Fibroblast of lung (primary cell): ENCODE data around the gene TSPAN3. TPM values are rescaled to one million over a fixed set of nuclear protein-coding genes. Genes with fewer than 3 reads are reported as not detected.

Source experiments
- DNase-seq, 2 donors: peaks; one replicate each; pipeline versions ENCODE4 v3.0.0 to v3.0.0-alpha.2; 2010; ENCODE audit warnings: low read depth in 2 of 2
- H2AFZ ChIP-seq: 2 replicates; pipeline ENCODE4 v1.5.1; 2012; ENCODE audit warnings: low read length, control low read depth, inconsistent platforms
- H3K27ac ChIP-seq: 2 replicates; pipeline ENCODE4 v1.5.1; 2011; ENCODE audit warnings: low read length, control low read depth; ENCODE audit not compliant: insufficient read depth
- H3K27me3 ChIP-seq: 2 replicates; pipeline ENCODE4 v1.5.1; 2011; ENCODE audit warnings: mild to moderate bottlenecking, low read length; ENCODE audit not compliant: control insufficient read depth, insufficient read depth
- H3K36me3 ChIP-seq: 2 replicates; pipeline ENCODE4 v1.5.1; 2011; ENCODE audit warnings: low read length; ENCODE audit not compliant: control insufficient read depth, insufficient read depth
- H3K4me1 ChIP-seq: 2 replicates; pipeline ENCODE4 v1.5.1; 2011; ENCODE audit warnings: low read length; ENCODE audit not compliant: control insufficient read depth, insufficient read depth; ENCODE audit errors: extremely low read depth
- H3K4me2 ChIP-seq: 2 replicates; pipeline ENCODE4 v1.5.1; 2011; ENCODE audit warnings: low read length, control low read depth; ENCODE audit not compliant: insufficient read depth; ENCODE audit errors: extremely low read depth
- H3K4me3 ChIP-seq, 4 experiments: fragments of 200-600 bp in 1 of 4; sonication (generic) in 1 of 4; replicated peaks in 1 of 4; 2 replicates each; pipeline ENCODE4 v1.5.1; 2011 to 2016; ENCODE audit warnings: low read length in 4 of 4, low read depth in 3 of 4, mild to moderate bottlenecking in 3 of 4, control low read depth in 2 of 4, inconsistent platforms in 1 of 4, mixed read lengths in 1 of 4; ENCODE audit not compliant: insufficient read depth in 1 of 4; ENCODE audit errors: control extremely low read depth in 1 of 4
- H3K79me2 ChIP-seq: 2 replicates; pipeline ENCODE4 v1.5.1; 2012; ENCODE audit warnings: mild to moderate bottlenecking, low read length, inconsistent platforms; ENCODE audit not compliant: control insufficient read depth, insufficient read depth
- H3K9ac ChIP-seq: 2 replicates; pipeline ENCODE4 v1.5.1; 2011; ENCODE audit warnings: mild to moderate bottlenecking, low read length, control low read depth; ENCODE audit not compliant: insufficient read depth
- H3K9me3 ChIP-seq: 2 replicates; pipeline ENCODE4 v1.5.1; 2012; ENCODE audit warnings: low read depth, low read length; ENCODE audit not compliant: control insufficient read depth, insufficient read depth
- H4K20me1 ChIP-seq: 2 replicates; pipeline ENCODE4 v1.5.1; 2011; ENCODE audit warnings: low read length; ENCODE audit not compliant: control insufficient read depth, insufficient read depth; ENCODE audit errors: extremely low read depth
- CTCF ChIP-seq, 2 donors: IDR thresholded peaks in 1 of 2; conservative IDR thresholded peaks in 1 of 2; 1 replicate in 1 of 2; 2 replicates in 1 of 2; pipeline ENCODE4 v1.5.1; 2011 to 2012; ENCODE audit warnings: low read length in 2 of 2, control low read depth in 1 of 2, inconsistent platforms in 1 of 2, low read depth in 1 of 2, mild to moderate bottlenecking in 1 of 2
- EZH2 ChIP-seq: IDR thresholded peaks from 2 replicates; pipeline ENCODE4 v1.5.1; 2012; ENCODE audit warnings: low read length, control low read depth, mild to moderate bottlenecking; ENCODE audit errors: missing control alignments
- polyA plus RNA-seq, 2 donors: library from polyadenylated mRNA; depleted of rRNA in 1 of 2; stranded (reverse) in 1 of 2; unstranded in 1 of 2; fragments of >200 nt; gene quantifications; 2 replicates each; pipeline ENCODE4 v1.2.1, GENCODE V29; 2011 to 2012; ENCODE audit warnings: missing spikeins in 1 of 2
- total RNA-seq: library from RNA; depleted of rRNA; stranded (reverse); fragments of >200 nt; gene quantifications from 2 replicates; pipeline ENCODE4 v1.2.1, GENCODE V29; 2014

Gene TSPAN3
- total and polyA plus RNA-seq, 2 donors (not counting 1 experiment from before 2014, with no cell fraction given) = 225 to 472 TPM

- Histone ChIP-seq H3K27me3 (no peaks in the 10 kb centered on the region), H3K36me3 (peaks cover 7% of the 10 kb centered on the region), H4K20me1 (peaks cover 1% of the 10 kb centered on the region), H2AFZ (no peak overlapping the region), H3K4me2 (no peak overlapping the region), H3K27ac (no peak overlapping the region), H3K9ac (no peak overlapping the region), H3K4me1 (no peaks in the 10 kb centered on the region), H3K4me3 (no peak overlapping the region), H3K79me2 (no peaks in the 10 kb centered on the region), H3K9me3 (no peaks in the 10 kb centered on the region)
- no peak for DNase-seq
- TF ChIP-seq EZH2 (no peak), CTCF (conservative IDR thresholded peaks at IDR 0.05 in 1 of 2, IDR thresholded peaks at IDR 0.05 in 1 of 2; ENCODE audit: low read depth in 1 of 2, low read length in 2 of 2) (no peak)
These were observed 24.9 kb downstream of the TSPAN3 start for GRCh38 chr15:77045985-77046384.

DNA sequence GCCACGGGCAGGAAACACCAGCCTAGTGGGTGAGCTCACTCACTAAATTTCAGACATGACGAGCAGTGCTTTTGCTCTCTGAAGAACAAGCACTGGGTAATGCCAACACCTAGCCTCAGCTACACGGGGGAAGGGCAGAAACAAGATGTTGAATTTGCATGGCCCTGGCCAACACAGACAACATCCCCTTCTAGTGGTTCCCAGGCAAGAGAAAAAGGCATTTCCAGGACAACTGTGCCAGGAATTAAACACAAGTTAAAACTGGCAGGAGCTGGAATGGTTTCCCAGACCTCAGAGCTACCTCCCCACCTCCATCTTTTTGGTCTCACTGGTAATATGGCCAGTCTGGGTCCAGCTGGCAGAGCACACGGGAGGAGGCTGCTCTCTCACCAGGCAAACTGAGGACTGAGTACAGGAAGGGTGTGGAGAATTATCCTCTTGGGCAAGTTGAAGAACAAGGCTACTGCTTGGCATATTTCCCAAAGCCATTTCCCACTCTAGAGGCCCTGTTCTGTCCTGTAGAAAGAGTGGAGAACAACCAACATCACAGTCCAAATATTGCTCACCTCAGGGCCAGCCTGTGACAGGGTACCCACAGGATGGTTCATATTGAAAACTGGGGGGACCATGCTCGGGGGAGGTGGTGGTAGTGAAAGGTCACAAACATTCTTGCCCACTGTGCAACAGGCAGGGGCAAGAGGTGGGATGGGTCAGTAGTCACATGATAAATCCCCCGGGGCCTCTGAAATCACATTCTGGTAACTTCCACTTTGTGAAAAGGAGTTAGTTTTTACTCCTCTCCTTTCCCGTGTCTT lies 26.5 kb downstream of the TSPAN3 start:
- no peak for TF ChIP-seq CTCF (conservative IDR thresholded peaks at IDR 0.05 in 1 of 2, IDR thresholded peaks at IDR 0.05 in 1 of 2; ENCODE audit: low read depth in 1 of 2, low read length in 2 of 2)
- no peak for TF ChIP-seq EZH2
- DNase-seq = no peak
- no peak overlapping the region for H3K4me3 ChIP-seq
- H3K9me3 ChIP-seq = no peaks in the 10 kb centered on the region
- H3K4me2 ChIP-seq = no peak overlapping the region
- H3K4me1 ChIP-seq = no peaks in the 10 kb centered on the region
- no peaks in the 10 kb centered on the region for H3K79me2 ChIP-seq
- no peak overlapping the region for H3K9ac ChIP-seq
- peaks cover 1% of the 10 kb centered on the region for H4K20me1 ChIP-seq
- no peak overlapping the region for H3K27ac ChIP-seq
- H3K36me3 ChIP-seq = peaks cover 7% of the 10 kb centered on the region
- no peak overlapping the region for H2AFZ ChIP-seq
- H3K27me3 ChIP-seq = no peaks in the 10 kb centered on the region

DNA sequence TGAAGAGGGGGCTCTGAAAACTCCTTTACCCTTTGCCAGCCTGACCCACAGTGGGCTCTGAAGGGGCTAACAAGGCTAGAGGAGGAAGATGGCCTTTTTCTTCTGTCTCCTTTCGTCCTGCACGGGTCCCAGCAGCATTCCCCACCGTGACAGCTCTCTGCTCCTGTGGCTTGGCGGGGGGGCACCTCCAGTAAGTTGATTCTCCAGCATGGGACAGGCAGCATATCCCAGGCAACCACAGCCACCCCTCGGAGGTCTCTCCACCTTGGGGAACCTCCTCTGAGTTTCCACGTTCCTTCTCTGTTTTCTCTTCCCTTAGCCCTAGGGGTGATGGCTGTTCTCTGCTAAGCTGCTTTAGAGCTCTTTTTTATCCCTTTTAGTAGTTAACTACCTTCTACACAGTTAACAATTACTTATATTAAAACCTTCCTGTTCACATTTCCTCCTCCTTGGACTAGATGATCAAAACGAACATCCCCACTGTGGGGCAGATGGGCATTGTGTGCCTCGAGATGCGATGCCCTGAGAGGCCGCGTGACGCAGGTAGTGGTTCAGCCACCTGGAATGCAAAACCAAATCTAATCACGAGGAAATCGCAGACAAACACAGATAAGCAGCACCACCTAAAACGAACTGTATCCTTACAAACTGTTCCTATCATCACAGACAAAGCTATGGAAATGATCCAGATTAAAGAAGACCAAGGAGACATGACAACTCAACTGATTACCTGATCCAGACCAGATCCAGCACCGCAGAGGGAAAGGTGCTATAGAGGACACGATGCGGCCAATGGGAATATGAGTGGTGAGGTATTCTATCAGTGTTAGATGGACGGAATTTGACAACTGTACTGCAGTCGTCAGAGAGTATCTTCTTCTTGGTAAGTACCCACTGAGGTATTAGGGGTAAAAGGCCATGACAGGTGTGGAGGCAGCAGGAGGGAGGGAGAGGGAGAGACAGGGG lies 27.7 kb downstream of the TSPAN3 start:
- Histone ChIP-seq H3K27me3 (no peaks in the 10 kb centered on the region), H2AFZ (no peak overlapping the region), H3K4me3 (no peak overlapping the region), H3K9ac (no peak overlapping the region), H3K27ac (no peak overlapping the region), H3K4me2 (no peak overlapping the region), H3K79me2 (no peaks in the 10 kb centered on the region), H3K4me1 (no peaks in the 10 kb centered on the region), H3K9me3 (no peaks in the 10 kb centered on the region), H3K36me3 (peaks cover 7% of the 10 kb centered on the region), H4K20me1 (no peaks in the 10 kb centered on the region)
- TF ChIP-seq EZH2 (no peak), CTCF (conservative IDR thresholded peaks at IDR 0.05 in 1 of 2, IDR thresholded peaks at IDR 0.05 in 1 of 2; ENCODE audit: low read depth in 1 of 2, low read length in 2 of 2) (no peak)
- no peak for DNase-seq
